ENCODE data around the gene SLC9A1. TPM values are rescaled to one million over a fixed set of nuclear protein-coding genes. Genes with fewer than 3 reads are reported as not detected.

Gene SLC9A1
- polyA plus RNA-seq, 3 donors: 4.5 to 14.2 (median 4.6) TPM

DNA sequence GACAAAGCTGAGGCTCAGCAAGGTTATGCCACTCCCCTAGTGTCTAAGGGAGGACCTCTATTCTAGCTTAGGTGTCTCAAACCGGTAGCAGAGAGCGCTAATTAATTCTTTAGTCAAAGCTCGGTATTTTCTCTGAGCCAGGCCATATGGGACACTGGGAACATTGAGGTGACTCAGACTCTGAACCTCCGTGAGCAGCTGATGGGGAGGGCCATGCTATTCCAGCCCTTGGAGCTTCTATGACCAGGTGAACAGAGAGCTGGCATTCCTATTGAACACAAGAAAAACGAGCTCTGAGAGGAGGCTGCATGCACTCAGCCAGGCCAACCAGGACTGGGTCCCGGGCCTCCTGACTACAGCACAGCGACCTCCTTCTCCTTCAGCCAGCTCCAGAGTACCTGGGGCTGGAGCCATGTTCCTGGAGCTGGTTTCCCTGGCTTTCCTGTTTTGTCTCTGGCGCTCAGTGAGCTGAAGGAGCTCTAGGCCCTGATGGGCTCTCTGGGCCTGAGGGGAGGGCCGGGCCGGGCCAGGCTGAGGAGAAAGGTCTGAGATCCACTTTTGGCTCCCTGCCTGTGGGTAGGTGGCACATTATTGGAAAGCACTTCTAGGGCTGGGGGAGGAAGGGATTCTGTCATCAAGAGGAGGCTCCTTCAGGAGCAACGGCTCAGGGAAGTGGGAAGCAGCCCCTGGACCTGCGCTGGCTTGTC lies 37.0 kb downstream of the SLC9A1 start:
- WGBS (ENCODE audit: insufficient coverage): 93% methylated on average over 10 of the region's 12 CpGs
- peaks cover 93% of the 10 kb centered on the region for H3K4me1 Mint-ChIP-seq
- Histone ChIP-seq H3K4me2 (replicated peaks; ENCODE audit: extremely low read depth, low read length, poor library complexity, severe bottlenecking) (no peak overlapping the region), H3K9me3 (replicated peaks in 1 of 2; ENCODE audit: control insufficient read depth in 1 of 2, insufficient read depth in 1 of 2, low read length in 2 of 2) (no peaks in the 10 kb centered on the region), H3K4me3 (replicated peaks in 1 of 3; ENCODE audit: low read depth in 2 of 3, low read length in 3 of 3) (peak overlapping the region in 1 of 3 experiments; percentile 21), H3K4me1 (ENCODE audit: control insufficient read depth in 1 of 2, insufficient read depth in 2 of 2, low read length in 2 of 2) (peaks cover 89 to 96% of the 10 kb centered on the region in 2 donors), H3K27ac (ENCODE audit: low read depth in 1 of 2, low read length in 2 of 2) (peak overlapping the region in 1 of 2 donors; percentile 98), H2AFZ (ENCODE audit: insufficient read depth, low read depth, low read length, poor library complexity, severe bottlenecking) (no peak overlapping the region), H3K27me3 (ENCODE audit: control insufficient read depth in 2 of 2, insufficient read depth in 2 of 2, low read length in 2 of 2) (no peaks in the 10 kb centered on the region), H3K79me2 (ENCODE audit: insufficient read depth, low read length) (peaks cover 75% of the 10 kb centered on the region), H4K20me1 (ENCODE audit: insufficient read depth, low read length) (no peaks in the 10 kb centered on the region), H3K9ac (ENCODE audit: insufficient read depth, low read length, poor library complexity, severe bottlenecking) (no peak overlapping the region), H3K36me3 (replicated peaks in 1 of 2; ENCODE audit: control insufficient read depth in 1 of 2, insufficient read depth in 2 of 2, low read length in 2 of 2) (peaks cover 0 to 7% of the 10 kb centered on the region in 2 donors)
- DNase-seq: no peak
- TF ChIP-seq, protein P1, sequence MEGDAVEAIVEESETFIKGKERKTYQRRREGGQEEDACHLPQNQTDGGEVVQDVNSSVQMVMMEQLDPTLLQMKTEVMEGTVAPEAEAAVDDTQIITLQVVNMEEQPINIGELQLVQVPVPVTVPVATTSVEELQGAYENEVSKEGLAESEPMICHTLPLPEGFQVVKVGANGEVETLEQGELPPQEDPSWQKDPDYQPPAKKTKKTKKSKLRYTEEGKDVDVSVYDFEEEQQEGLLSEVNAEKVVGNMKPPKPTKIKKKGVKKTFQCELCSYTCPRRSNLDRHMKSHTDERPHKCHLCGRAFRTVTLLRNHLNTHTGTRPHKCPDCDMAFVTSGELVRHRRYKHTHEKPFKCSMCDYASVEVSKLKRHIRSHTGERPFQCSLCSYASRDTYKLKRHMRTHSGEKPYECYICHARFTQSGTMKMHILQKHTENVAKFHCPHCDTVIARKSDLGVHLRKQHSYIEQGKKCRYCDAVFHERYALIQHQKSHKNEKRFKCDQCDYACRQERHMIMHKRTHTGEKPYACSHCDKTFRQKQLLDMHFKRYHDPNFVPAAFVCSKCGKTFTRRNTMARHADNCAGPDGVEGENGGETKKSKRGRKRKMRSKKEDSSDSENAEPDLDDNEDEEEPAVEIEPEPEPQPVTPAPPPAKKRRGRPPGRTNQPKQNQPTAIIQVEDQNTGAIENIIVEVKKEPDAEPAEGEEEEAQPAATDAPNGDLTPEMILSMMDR (IDR thresholded peaks at IDR 0.05): no peak
- H3K36me3 Mint-ChIP-seq: peaks cover 28 to 31% of the 10 kb centered on the region in 2 donors
- intact Hi-C loops (cut with micrococcal nuclease): loop anchor here in 1 of 2 donors (5.0 kb wide), 1 partner anchor 34 kb away; no protein-coding TSS in a partner anchor
- no peaks in the 10 kb centered on the region for H3K9me3 Mint-ChIP-seq
- H3K27ac Mint-ChIP-seq: peak overlapping the region in 5 of 7 donors; percentile 95 to 100 (median 98)
- no peak overlapping the region for H3K4me3 Mint-ChIP-seq
- H3K27me3 Mint-ChIP-seq (ENCODE audit: low read depth in 3 of 3): no peaks in the 10 kb centered on the region

DNA sequence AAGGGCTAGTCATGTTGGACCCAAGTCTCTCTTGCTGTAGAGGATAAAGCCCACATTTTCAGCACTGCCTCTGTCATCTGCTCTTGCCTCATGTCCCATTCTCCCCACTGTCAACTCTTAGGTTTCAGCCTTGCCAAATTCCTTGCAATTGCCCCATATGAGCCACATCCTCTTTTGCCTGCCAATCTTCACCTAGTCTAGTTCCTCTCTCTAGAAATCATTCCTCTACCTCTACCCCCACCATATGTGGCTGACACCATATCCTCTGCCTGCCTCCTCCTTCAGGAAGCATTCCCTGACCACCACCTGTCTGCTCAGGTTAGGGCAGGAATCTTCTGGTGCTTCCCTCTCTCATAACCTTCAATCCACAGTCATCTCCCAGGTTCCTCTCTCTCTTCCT lies 38.2 kb downstream of the SLC9A1 start:
- no peaks in the 10 kb centered on the region for H3K9me3 Mint-ChIP-seq
- Histone ChIP-seq H3K4me2 (replicated peaks; ENCODE audit: extremely low read depth, low read length, poor library complexity, severe bottlenecking) (peak overlapping the region; percentile 28), H3K4me1 (ENCODE audit: control insufficient read depth in 1 of 2, insufficient read depth in 2 of 2, low read length in 2 of 2) (peaks cover 92 to 96% of the 10 kb centered on the region in 2 donors), H3K79me2 (ENCODE audit: insufficient read depth, low read length) (peaks cover 69% of the 10 kb centered on the region), H3K27ac (ENCODE audit: low read depth in 1 of 2, low read length in 2 of 2) (peak overlapping the region; percentile 82 to 98), H3K9ac (ENCODE audit: insufficient read depth, low read length, poor library complexity, severe bottlenecking) (peak overlapping the region; percentile 10), H3K36me3 (replicated peaks in 1 of 2; ENCODE audit: control insufficient read depth in 1 of 2, insufficient read depth in 2 of 2, low read length in 2 of 2) (peaks cover 0 to 7% of the 10 kb centered on the region in 2 donors), H3K4me3 (replicated peaks in 1 of 3; ENCODE audit: low read depth in 2 of 3, low read length in 3 of 3) (peak overlapping the region in 1 of 3 experiments; percentile 21), H2AFZ (ENCODE audit: insufficient read depth, low read depth, low read length, poor library complexity, severe bottlenecking) (no peak overlapping the region), H4K20me1 (ENCODE audit: insufficient read depth, low read length) (no peaks in the 10 kb centered on the region), H3K9me3 (replicated peaks in 1 of 2; ENCODE audit: control insufficient read depth in 1 of 2, insufficient read depth in 1 of 2, low read length in 2 of 2) (no peaks in the 10 kb centered on the region), H3K27me3 (ENCODE audit: control insufficient read depth in 2 of 2, insufficient read depth in 2 of 2, low read length in 2 of 2) (no peaks in the 10 kb centered on the region)
- no peaks in the 10 kb centered on the region for H3K27me3 Mint-ChIP-seq (ENCODE audit: low read depth in 3 of 3)
- peak overlapping the region; percentile 95 to 100 (median 98) for H3K27ac Mint-ChIP-seq
- DNase-seq: peak; percentile 92 to 96 (median 96)
- intact Hi-C loops (cut with micrococcal nuclease): loop anchor here in 1 of 2 donors (5.0 kb wide), 1 partner anchor 36 kb away; no protein-coding TSS in a partner anchor
- peaks cover 93% of the 10 kb centered on the region for H3K4me1 Mint-ChIP-seq
- H3K36me3 Mint-ChIP-seq: peaks cover 29 to 33% of the 10 kb centered on the region in 2 donors
- H3K4me3 Mint-ChIP-seq: peak overlapping the region; percentile 9 to 71
- TF ChIP-seq, protein P1 (IDR thresholded peaks at IDR 0.05): no peak
